ENCODE results near the gene ATP1A1. TPM values are rescaled to one million over a fixed set of nuclear protein-coding genes. Genes with fewer than 3 reads are reported as not detected.

Gene ATP1A1
- total and polyA plus RNA-seq, 9 of the 15 experiments (the other 6 are each of a cell fraction or from before 2014, with no cell fraction given) = 99.3 to 513 (median 234) TPM

- TF ChIP-seq HINFP (tag; conservative IDR thresholded peaks at IDR 0.05; ENCODE audit: low read depth) = 0 out of 2 replicates have a peak, but pooled peaks have one; percentile 17
- TF ChIP-seq E2F4 (CRISPR knock-in tag; IDR thresholded peaks at IDR 0.05; ENCODE audit: low read depth) = no peak
- no peak for TF ChIP-seq ZC3H8 (IDR thresholded peaks at IDR 0.05)
- no peak for TF ChIP-seq MTF1 (CRISPR knock-in tag; IDR thresholded peaks at IDR 0.05; ENCODE audit: borderline replicate concordance)
- no peak for TF ChIP-seq ZNF311 (CRISPR knock-in tag; IDR thresholded peaks at IDR 0.05)
- peak; percentile 27 for TF ChIP-seq MEIS2 (IDR thresholded peaks at IDR 0.05; ENCODE audit: partially characterized antibody)
- TF ChIP-seq SIRT6 (IDR thresholded peaks at IDR 0.05; ENCODE audit: low read depth, low read length) = no peak
- no peak for TF ChIP-seq E2F3 (CRISPR knock-in tag; IDR thresholded peaks at IDR 0.05)
- no peak for TF ChIP-seq GABPB2 (CRISPR knock-in tag; conservative IDR thresholded peaks at IDR 0.05)
- TF ChIP-seq ZBTB33 (CRISPR knock-in tag; IDR thresholded peaks at IDR 0.05) = no peak
- peak; percentile 39; the same call in 1 of the 2 replicates for TF ChIP-seq GATA2 (CRISPR knock-in tag; IDR thresholded peaks at IDR 0.05)
- TF ChIP-seq ZNF408 (CRISPR knock-in tag; IDR thresholded peaks at IDR 0.05; ENCODE audit: low read depth) = no peak
- TF ChIP-seq ZNF133 (CRISPR knock-in tag; IDR thresholded peaks at IDR 0.05) = no peak
- TF ChIP-seq ZNF764 (CRISPR knock-in tag; IDR thresholded peaks at IDR 0.05; ENCODE audit: low read depth) = no peak
- TF ChIP-seq ZNF12 (CRISPR knock-in tag; IDR thresholded peaks at IDR 0.05) = no peak
- no peak for TF ChIP-seq THAP7 (CRISPR knock-in tag; IDR thresholded peaks at IDR 0.05)
- TF ChIP-seq SRF (CRISPR knock-in tag; IDR thresholded peaks at IDR 0.05) = no peak
- TF ChIP-seq CAMTA2 (CRISPR knock-in tag; conservative IDR thresholded peaks at IDR 0.05) = no peak
- no peak for TF ChIP-seq TAF9B (IDR thresholded peaks at IDR 0.05; ENCODE audit: partially characterized antibody)
- no peak for TF ChIP-seq ZNF282 (CRISPR knock-in tag; IDR thresholded peaks at IDR 0.05)
- TF ChIP-seq XRCC5 (IDR thresholded peaks at IDR 0.05; ENCODE audit: low read depth, low read length) = no peak
- no peak for TF ChIP-seq ZBTB26 (CRISPR knock-in tag; IDR thresholded peaks at IDR 0.05)
These were observed 36.0 kb downstream of the ATP1A1 start (continued) for GRCh38 chr1:116408803-116409720.
